K562 (cell line): ENCODE measurements around the gene USP28. TPM values are rescaled to one million over a fixed set of nuclear protein-coding genes. Genes with fewer than 3 reads are reported as not detected.

Experiments
- ATAC-seq: fragments of 200-7000 bp; cut with Tn5 transposase; 3 replicates; pipeline ENCODE4 v1.9.1; 2020; ENCODE audit warnings: moderate library complexity
- BruUV-seq: library from RNA; stranded (reverse); fragments of 400-500 nt; replicated peaks from 2 replicates; lab custom pipeline; 2021; lab: Mats Ljungman, UMichigan
- CTCF ChIA-PET: fragments of 300-600 bp; formaldehyde crosslinking; extraction: SDS; loops from one replicate; lab custom pipeline; 2021; ENCODE audit warnings: low intra/inter-chr PET ratio; lab: Yijun Ruan, JAX
- POLR2A ChIA-PET: fragments of 300-600, 350-650 bp; sonication (Branson Sonifier 250); formaldehyde crosslinking; extraction: SDS; loops from one replicate; lab custom pipeline; 2021; ENCODE audit warnings: antibody characterized with exemption, inconsistent platforms; lab: Yijun Ruan, JAX
- DNase-seq, 4 experiments: peaks; one replicate each; pipeline versions ENCODE4 v3.0.0 to v3.0.0-alpha.2; 2011 to 2018; ENCODE audit warnings: low spot score in 3 of 4, mixed read lengths in 3 of 4; ENCODE audit errors: extremely low read depth in 1 of 4
- FAIRE-seq: peaks from 2 replicates; lab custom pipeline; 2011; peaks lifted over from hg19 to GRCh38; lab: Jason Lieb, UNC
- H2AFZ ChIP-seq: 2 replicates; pipeline ENCODE4 v1.6.0; 2011; ENCODE audit warnings: low read depth, low read length, control low read depth, inconsistent platforms
- H3K27ac ChIP-seq: fragments of 200-600 bp; 3 replicates; pipeline ENCODE4 v1.8.0; 2011; ENCODE audit warnings: low read depth, mild to moderate bottlenecking, control low read depth, inconsistent platforms, low read length, moderate library complexity, mixed read lengths; ENCODE audit errors: extremely low read depth
- H3K27me3 ChIP-seq, 2 experiments: fragments of 300-600 bp in 1 of 2; 2 replicates in 1 of 2; 3 replicates in 1 of 2; pipeline versions ENCODE4 v1.6.0 to v1.8.0; 2011; ENCODE audit warnings: inconsistent platforms in 2 of 2, low read length in 2 of 2, mild to moderate bottlenecking in 1 of 2, mixed read lengths in 1 of 2, moderate library complexity in 1 of 2; ENCODE audit not compliant: control insufficient read depth in 2 of 2, insufficient read depth in 2 of 2
- H3K36me3 ChIP-seq: fragments of 300-600 bp; 3 replicates; pipeline ENCODE4 v1.8.0; 2011; ENCODE audit warnings: mild to moderate bottlenecking, low read length, inconsistent platforms; ENCODE audit not compliant: control insufficient read depth, insufficient read depth
- H3K4me1 ChIP-seq, 2 experiments: fragments of 200-600 bp in 1 of 2; replicated peaks in 1 of 2; 2 replicates in 1 of 2; 3 replicates in 1 of 2; pipeline versions ENCODE4 v1.5.1 to v1.8.0; 2011; ENCODE audit warnings: inconsistent platforms in 2 of 2, low read length in 2 of 2, mild to moderate bottlenecking in 1 of 2, mixed read lengths in 1 of 2, moderate library complexity in 1 of 2; ENCODE audit not compliant: control insufficient read depth in 2 of 2, insufficient read depth in 2 of 2
- H3K4me2 ChIP-seq: 2 replicates; pipeline ENCODE4 v1.6.1; 2011; ENCODE audit warnings: low read length, control low read depth, inconsistent platforms, mixed read lengths; ENCODE audit not compliant: insufficient read depth
- H3K4me3 ChIP-seq: fragments of 200-600 bp; sonication (generic), shearing (Covaris generic); 2 replicates; pipeline ENCODE4 v1.5.1; 2016; ENCODE audit warnings: control low read depth, inconsistent platforms
- H3K79me2 ChIP-seq: fragments of 200-600 bp; 3 replicates; pipeline ENCODE4 v1.8.0; 2011; ENCODE audit warnings: low read length, inconsistent platforms; ENCODE audit not compliant: control insufficient read depth, insufficient read depth
- H3K9ac ChIP-seq, 2 experiments: 2 replicates each; pipeline versions ENCODE4 v1.6.0 to v1.6.1; 2011; ENCODE audit warnings: low read depth in 2 of 2, low read length in 2 of 2, control low read depth in 1 of 2, inconsistent platforms in 1 of 2, mild to moderate bottlenecking in 1 of 2, mixed read lengths in 1 of 2; ENCODE audit not compliant: insufficient read depth in 1 of 2
- H3K9me1 ChIP-seq: one replicate; pipeline ENCODE4 v1.6.0; 2011; ENCODE audit warnings: inconsistent platforms, mild to moderate bottlenecking, low read length, moderate library complexity; ENCODE audit not compliant: control insufficient read depth, insufficient read depth
- H3K9me3 ChIP-seq: replicated peaks from 2 replicates; pipeline ENCODE4 v1.5.1; 2011; ENCODE audit warnings: low read depth, low read length, inconsistent platforms; ENCODE audit not compliant: control insufficient read depth, insufficient read depth
- H4K20me1 ChIP-seq: replicated peaks from 2 replicates; pipeline ENCODE4 v1.6.1; 2011; ENCODE audit warnings: low read length, inconsistent platforms, mixed read lengths; ENCODE audit not compliant: control insufficient read depth, insufficient read depth
- BHLHE40 ChIP-seq: IDR thresholded peaks from 2 replicates; pipeline ENCODE4 v1.6.1; 2011; ENCODE audit warnings: low read length, improper control_type of control experiment
- BRF1 ChIP-seq: IDR thresholded peaks from 3 replicates; pipeline ENCODE4 v1.6.1; 2011; ENCODE audit warnings: borderline replicate concordance, mild to moderate bottlenecking; ENCODE audit not compliant: insufficient read length; ENCODE audit errors: extremely low read depth
- EP400 ChIP-seq: fragments of 450-650 bp; IDR thresholded peaks from 2 replicates; pipeline ENCODE4 v1.6.1; 2017; ENCODE audit warnings: antibody characterized with exemption, mild to moderate bottlenecking, moderate library complexity
- MTF1 ChIP-seq: fragments of 250-450 bp; sonication (Bioruptor Pico); IDR thresholded peaks from 2 replicates; pipeline ENCODE4 v1.9.0; 2021; ENCODE audit warnings: moderate library complexity, mild to moderate bottlenecking, inconsistent platforms, borderline replicate concordance
- NCOA6 ChIP-seq: fragments of 450-650 bp; IDR thresholded peaks from 2 replicates; pipeline ENCODE4 v1.6.1; 2017; ENCODE audit warnings: mild to moderate bottlenecking
- PHF20 ChIP-seq: fragments of 450-650 bp; IDR thresholded peaks from 2 replicates; pipeline ENCODE4 v1.6.1; 2018; ENCODE audit not compliant: partially characterized antibody
- PHF21A ChIP-seq: fragments of 450-650 bp; IDR thresholded peaks from 2 replicates; pipeline ENCODE4 v1.6.1; 2017; ENCODE audit warnings: low read depth, borderline replicate concordance
- RB1 ChIP-seq: fragments of 450-650 bp; IDR thresholded peaks from 2 replicates; pipeline ENCODE4 v1.6.1; 2017; ENCODE audit warnings: low read depth, mild to moderate bottlenecking
- SAFB2 ChIP-seq: fragments of 200-400 bp; formaldehyde crosslinking; IDR thresholded peaks from 2 replicates; pipeline ENCODE4 v1.6.1; 2018; ENCODE audit warnings: borderline replicate concordance, low read length, low read depth, moderate library complexity; ENCODE audit not compliant: severe bottlenecking
- SMAD4 ChIP-seq: fragments of 250-450 bp; sonication (Bioruptor Pico); conservative IDR thresholded peaks from 2 replicates; pipeline ENCODE4 v1.8.0; 2021; ENCODE audit warnings: inconsistent platforms, mild to moderate bottlenecking, moderate library complexity
- SOX6 ChIP-seq: fragments of 450-650 bp; IDR thresholded peaks from 2 replicates; pipeline ENCODE4 v1.6.1; 2014; ENCODE audit warnings: mild to moderate bottlenecking
- ZNF174 ChIP-seq: fragments of 250-450 bp; sonication (Bioruptor Pico); IDR thresholded peaks from 2 replicates; pipeline ENCODE4 v1.4.0; 2020; ENCODE audit warnings: mild to moderate bottlenecking
- ZNF639 ChIP-seq, 2 experiments: fragments of 200-800 bp in 1 of 2; sonication (Bioruptor generic) in 1 of 2; sonication (generic) in 1 of 2; formaldehyde crosslinking in 1 of 2; IDR thresholded peaks in 1 of 2; conservative IDR thresholded peaks in 1 of 2; 2 replicates each; pipeline versions ENCODE4 v1.5.0 to v1.6.1; 2016 to 2020; ENCODE audit warnings: missing compliant biosample characterization in 1 of 2, missing genetic modification characterization in 1 of 2, missing genetic modification reagents in 1 of 2
- WGBS: fragments of 100-300 bp; shearing (Covaris generic); methylation state at CpG from one replicate; pipeline ENCODE4 v1.1.6; 2016; ENCODE audit warnings: low coverage, mixed read lengths; ENCODE audit not compliant: insufficient coverage; ENCODE audit errors: missing lambda C conversion rate; 5-methylcytosine and 5-hydroxymethylcytosine counted together
- in situ Hi-C: fragments of 300-500 bp; cut with MboI; formaldehyde crosslinking; loops from 4 replicates; pipeline ENCODE4 v1.15.0; 2018; ENCODE audit warnings: inconsistent platforms, mixed read lengths
- intact Hi-C: fragments of 100-400 bp; cut with micrococcal nuclease; formaldehyde crosslinking; loops from 2 replicates; pipeline ENCODE4 v1.14.2; 2022
- polyA plus RNA-seq, 8 experiments: library from polyadenylated mRNA; depleted of rRNA in 4 of 8; stranded (reverse) in 5 of 8; unstranded in 3 of 8; fragments of >200 nt; fragmentation: Nextera tagmentation in 2 of 8; fragmentation: Illumina TruSeq in 1 of 8; extraction: Ambion mirVana in 2 of 8; extraction: Trizol in 1 of 8; gene quantifications; 2 replicates each; pipeline versions ENCODE4 v1.2.1 to v1.2.3, GENCODE V29; 2011 to 2014; ENCODE audit warnings: inconsistent platforms in 1 of 8, missing spikeins in 1 of 8
- total RNA-seq, 7 experiments: library from RNA; depleted of rRNA in 6 of 7; stranded (reverse); fragments of >200 nt in 6 of 7; fragmentation: Illumina TruSeq in 2 of 7; extraction: Trizol in 2 of 7; gene quantifications; 2 replicates each; pipeline versions ENCODE4 v1.2.1 to v1.2.3, GENCODE V29; 2011 to 2021; ENCODE audit warnings: low replicate concordance in 1 of 7
- TF ChIP-seq, protein P1 (sequence below): sonication (generic); formaldehyde crosslinking; IDR thresholded peaks from 2 replicates; pipeline ENCODE4 v1.9.0; 2022; ENCODE audit warnings: mild to moderate bottlenecking, missing genetic modification reagents
- TF ChIP-seq, protein P2 (sequence below): fragments of 250-450 bp; sonication (Bioruptor Pico); IDR thresholded peaks from 2 replicates; pipeline ENCODE4 v1.8.0; 2022; ENCODE audit warnings: inconsistent platforms, mild to moderate bottlenecking, moderate library complexity, borderline replicate concordance

Gene USP28
- total and polyA plus RNA-seq, 9 of the 15 experiments (the other 6 are each of a cell fraction or from before 2014, with no cell fraction given) = 3.7 to 42.7 (median 20.3) TPM

DNA sequence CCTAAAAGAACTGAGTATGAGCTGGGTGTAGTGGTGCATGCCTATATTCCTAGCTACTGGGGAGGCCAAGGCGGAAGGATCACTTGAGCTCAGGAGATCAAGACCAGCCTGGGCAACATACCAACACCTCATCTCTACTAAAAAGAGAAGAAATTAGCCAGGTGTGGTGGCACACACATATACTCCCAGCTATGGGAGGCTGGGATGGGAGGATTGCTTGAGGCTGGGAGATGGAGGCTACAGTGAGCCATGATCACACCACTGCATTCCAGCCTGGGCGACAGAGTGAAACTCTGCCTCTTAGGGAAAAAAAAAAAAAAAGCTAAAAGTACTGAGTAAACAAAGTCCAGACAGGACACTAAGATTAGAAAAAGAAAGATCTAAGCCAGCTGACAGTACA, 25.8 kb upstream of the USP28 start:
- H3K27ac ChIP-seq = no peak overlapping the region
- POLR2A ChIA-PET = interaction anchor here (1.3 kb wide), 1 partner anchor 12 kb away, joined by 3 read pairs; no protein-coding TSS in a partner anchor
- ATAC-seq (no peak), DNase-seq (no peak), FAIRE-seq (no peak)
- BruUV-seq = no TSS peak
- intact Hi-C loops (no loop called here), in situ Hi-C loops (no loop called here)
- no peak overlapping the region for H3K4me2 ChIP-seq
- H3K79me2 ChIP-seq = no peaks in the 10 kb centered on the region
- H3K36me3 ChIP-seq = no peaks in the 10 kb centered on the region
- H3K4me1 ChIP-seq = no peaks in the 10 kb centered on the region; a peak in 1 of 5 replicates
- no peak overlapping the region for H3K9ac ChIP-seq
- no peaks in the 10 kb centered on the region for H3K9me1 ChIP-seq
- no peak overlapping the region for H3K4me3 ChIP-seq
- H4K20me1 ChIP-seq = no peaks in the 10 kb centered on the region; the same call in 1 of the 2 replicates
- peaks cover 9 to 12% of the 10 kb centered on the region in 2 experiments; a peak in 3 of 5 replicates for H3K27me3 ChIP-seq
- H3K9me3 ChIP-seq = no peaks in the 10 kb centered on the region
- H2AFZ ChIP-seq = no peak overlapping the region
- WGBS = 0% methylated on average over 1 of the region's 2 CpGs
- TF ChIP-seq SOX6 (no peak), SAFB2 (no peak), PHF20 (no peak), PHF21A (no peak), BHLHE40 (no peak), NCOA6 (no peak), BRF1 (no peak), SMAD4 (CRISPR knock-in tag) (no peak), MTF1 (CRISPR knock-in tag) (no peak), ZNF174 (no peak), EP400 (no peak), ZNF639 (CRISPR knock-in tag; conservative IDR thresholded peaks at IDR 0.05 in 1 of 2, IDR thresholded peaks at IDR 0.05 in 1 of 2) (no peak), RB1 (no peak)
- TF ChIP-seq, protein P1, sequence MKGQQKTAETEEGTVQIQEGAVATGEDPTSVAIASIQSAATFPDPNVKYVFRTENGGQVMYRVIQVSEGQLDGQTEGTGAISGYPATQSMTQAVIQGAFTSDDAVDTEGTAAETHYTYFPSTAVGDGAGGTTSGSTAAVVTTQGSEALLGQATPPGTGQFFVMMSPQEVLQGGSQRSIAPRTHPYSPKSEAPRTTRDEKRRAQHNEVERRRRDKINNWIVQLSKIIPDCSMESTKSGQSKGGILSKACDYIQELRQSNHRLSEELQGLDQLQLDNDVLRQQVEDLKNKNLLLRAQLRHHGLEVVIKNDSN = no peak
- TF ChIP-seq, protein P2, sequence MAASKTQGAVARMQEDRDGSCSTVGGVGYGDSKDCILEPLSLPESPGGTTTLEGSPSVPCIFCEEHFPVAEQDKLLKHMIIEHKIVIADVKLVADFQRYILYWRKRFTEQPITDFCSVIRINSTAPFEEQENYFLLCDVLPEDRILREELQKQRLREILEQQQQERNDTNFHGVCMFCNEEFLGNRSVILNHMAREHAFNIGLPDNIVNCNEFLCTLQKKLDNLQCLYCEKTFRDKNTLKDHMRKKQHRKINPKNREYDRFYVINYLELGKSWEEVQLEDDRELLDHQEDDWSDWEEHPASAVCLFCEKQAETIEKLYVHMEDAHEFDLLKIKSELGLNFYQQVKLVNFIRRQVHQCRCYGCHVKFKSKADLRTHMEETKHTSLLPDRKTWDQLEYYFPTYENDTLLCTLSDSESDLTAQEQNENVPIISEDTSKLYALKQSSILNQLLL (CRISPR knock-in tag) = no peak
- CTCF ChIA-PET = no interaction called here
